ENCODE measurements around the gene HOXD4. TPM values are rescaled to one million over a fixed set of nuclear protein-coding genes. Genes with fewer than 3 reads are reported as not detected.

HOXD4 gene
- total RNA-seq, 1 experiment from 2014 or later: 0.61 TPM

GRCh38 chr2:176189681-176190641 lies 38.6 kb downstream of the HOXD4 start:
- Histone ChIP-seq H3K4me2 (ENCODE audit: low read length) (no peak overlapping the region), H3K27ac (ENCODE audit: low read depth, low read length) (no peak overlapping the region), H2AFZ (ENCODE audit: low read depth, low read length, poor library complexity, severe bottlenecking) (no peak overlapping the region), H4K20me1 (ENCODE audit: insufficient read depth) (no peaks in the 10 kb centered on the region), H3K36me3 (ENCODE audit: control insufficient read depth in 1 of 2, insufficient read depth in 2 of 2, low read length in 2 of 2) (no peaks in the 10 kb centered on the region), H3K4me3 (replicated peaks in 1 of 2; ENCODE audit: low read depth in 1 of 2, low read length in 2 of 2) (no peak overlapping the region), H3K9me2 (ENCODE audit: insufficient read depth) (no peaks in the 10 kb centered on the region), H3K79me2 (ENCODE audit: insufficient read depth, low read length) (no peaks in the 10 kb centered on the region), H3K4me1 (ENCODE audit: control insufficient read depth in 1 of 2, insufficient read depth in 2 of 2, low read length in 2 of 2) (peaks cover 0 to 6% of the 10 kb centered on the region in 2 experiments; a peak in 1 of 4 replicates), H3K9ac (ENCODE audit: low read length) (no peak overlapping the region), H3K9me3 (ENCODE audit: control insufficient read depth in 1 of 2, insufficient read depth in 1 of 2, low read depth in 1 of 2, low read length in 2 of 2) (no peaks in the 10 kb centered on the region), H3K27me3 (ENCODE audit: insufficient read depth, low read length) (no peaks in the 10 kb centered on the region)
- BruUV-seq (replicated peaks): no TSS peak
- no peak for DNase-seq (ENCODE audit: low read depth, low spot score)
- ATAC-seq: no peak
- POLR2A ChIA-PET: no interaction called here
- TF ChIP-seq ZFX (IDR thresholded peaks at IDR 0.05): no peak
- TF ChIP-seq ELF1 (IDR thresholded peaks at IDR 0.05; ENCODE audit: borderline replicate concordance, low read depth): no peak
- TF ChIP-seq, protein P1, sequence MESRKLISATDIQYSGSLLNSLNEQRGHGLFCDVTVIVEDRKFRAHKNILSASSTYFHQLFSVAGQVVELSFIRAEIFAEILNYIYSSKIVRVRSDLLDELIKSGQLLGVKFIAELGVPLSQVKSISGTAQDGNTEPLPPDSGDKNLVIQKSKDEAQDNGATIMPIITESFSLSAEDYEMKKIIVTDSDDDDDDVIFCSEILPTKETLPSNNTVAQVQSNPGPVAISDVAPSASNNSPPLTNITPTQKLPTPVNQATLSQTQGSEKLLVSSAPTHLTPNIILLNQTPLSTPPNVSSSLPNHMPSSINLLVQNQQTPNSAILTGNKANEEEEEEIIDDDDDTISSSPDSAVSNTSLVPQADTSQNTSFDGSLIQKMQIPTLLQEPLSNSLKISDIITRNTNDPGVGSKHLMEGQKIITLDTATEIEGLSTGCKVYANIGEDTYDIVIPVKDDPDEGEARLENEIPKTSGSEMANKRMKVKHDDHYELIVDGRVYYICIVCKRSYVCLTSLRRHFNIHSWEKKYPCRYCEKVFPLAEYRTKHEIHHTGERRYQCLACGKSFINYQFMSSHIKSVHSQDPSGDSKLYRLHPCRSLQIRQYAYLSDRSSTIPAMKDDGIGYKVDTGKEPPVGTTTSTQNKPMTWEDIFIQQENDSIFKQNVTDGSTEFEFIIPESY (IDR thresholded peaks at IDR 0.05; ENCODE audit: extremely low read depth, insufficient replicate concordance, low read length): no peak
- TF ChIP-seq, protein P2, sequence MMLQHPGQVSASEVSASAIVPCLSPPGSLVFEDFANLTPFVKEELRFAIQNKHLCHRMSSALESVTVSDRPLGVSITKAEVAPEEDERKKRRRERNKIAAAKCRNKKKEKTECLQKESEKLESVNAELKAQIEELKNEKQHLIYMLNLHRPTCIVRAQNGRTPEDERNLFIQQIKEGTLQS (IDR thresholded peaks at IDR 0.05): no peak
- no peak for TF ChIP-seq CTCF (IDR thresholded peaks at IDR 0.05 in 2 of 3, conservative IDR thresholded peaks at IDR 0.05 in 1 of 3; ENCODE audit: borderline replicate concordance in 1 of 3, insufficient read depth in 1 of 3, low read depth in 2 of 3, low read length in 2 of 3)
- no peak for TF ChIP-seq EGR1 (IDR thresholded peaks at IDR 0.05; ENCODE audit: low read depth)
- no peak for TF ChIP-seq YY1 (IDR thresholded peaks at IDR 0.05; ENCODE audit: extremely low read depth, insufficient replicate concordance, low read depth, low read length)
- TF ChIP-seq, protein P3, sequence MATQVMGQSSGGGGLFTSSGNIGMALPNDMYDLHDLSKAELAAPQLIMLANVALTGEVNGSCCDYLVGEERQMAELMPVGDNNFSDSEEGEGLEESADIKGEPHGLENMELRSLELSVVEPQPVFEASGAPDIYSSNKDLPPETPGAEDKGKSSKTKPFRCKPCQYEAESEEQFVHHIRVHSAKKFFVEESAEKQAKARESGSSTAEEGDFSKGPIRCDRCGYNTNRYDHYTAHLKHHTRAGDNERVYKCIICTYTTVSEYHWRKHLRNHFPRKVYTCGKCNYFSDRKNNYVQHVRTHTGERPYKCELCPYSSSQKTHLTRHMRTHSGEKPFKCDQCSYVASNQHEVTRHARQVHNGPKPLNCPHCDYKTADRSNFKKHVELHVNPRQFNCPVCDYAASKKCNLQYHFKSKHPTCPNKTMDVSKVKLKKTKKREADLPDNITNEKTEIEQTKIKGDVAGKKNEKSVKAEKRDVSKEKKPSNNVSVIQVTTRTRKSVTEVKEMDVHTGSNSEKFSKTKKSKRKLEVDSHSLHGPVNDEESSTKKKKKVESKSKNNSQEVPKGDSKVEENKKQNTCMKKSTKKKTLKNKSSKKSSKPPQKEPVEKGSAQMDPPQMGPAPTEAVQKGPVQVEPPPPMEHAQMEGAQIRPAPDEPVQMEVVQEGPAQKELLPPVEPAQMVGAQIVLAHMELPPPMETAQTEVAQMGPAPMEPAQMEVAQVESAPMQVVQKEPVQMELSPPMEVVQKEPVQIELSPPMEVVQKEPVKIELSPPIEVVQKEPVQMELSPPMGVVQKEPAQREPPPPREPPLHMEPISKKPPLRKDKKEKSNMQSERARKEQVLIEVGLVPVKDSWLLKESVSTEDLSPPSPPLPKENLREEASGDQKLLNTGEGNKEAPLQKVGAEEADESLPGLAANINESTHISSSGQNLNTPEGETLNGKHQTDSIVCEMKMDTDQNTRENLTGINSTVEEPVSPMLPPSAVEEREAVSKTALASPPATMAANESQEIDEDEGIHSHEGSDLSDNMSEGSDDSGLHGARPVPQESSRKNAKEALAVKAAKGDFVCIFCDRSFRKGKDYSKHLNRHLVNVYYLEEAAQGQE (IDR thresholded peaks at IDR 0.05; ENCODE audit: low read depth): no peak
- TF ChIP-seq RAD21 (IDR thresholded peaks at IDR 0.05; ENCODE audit: low read depth): no peak
- no peak for TF ChIP-seq SP1 (IDR thresholded peaks at IDR 0.05; ENCODE audit: low read depth)
- no peak for TF ChIP-seq POLR2AphosphoS5 (IDR thresholded peaks at IDR 0.05; ENCODE audit: low read depth, low read length)
- no peak for TF ChIP-seq CBX3 (IDR thresholded peaks at IDR 0.05; ENCODE audit: low read depth)
- TF ChIP-seq JUND (IDR thresholded peaks at IDR 0.05): no peak
- no peak for TF ChIP-seq ZNF274 (IDR thresholded peaks at IDR 0.05; ENCODE audit: low read depth, low read length)
- no peak for TF ChIP-seq EZH2 (IDR thresholded peaks at IDR 0.05)
- RAD21 ChIA-PET (ENCODE audit: low non-redundant PET in 1 of 2, low total read pairs in 2 of 2, uncharacterized antibody in 2 of 2, unreplicated experiment in 2 of 2): no interaction called here
- intact Hi-C loops (cut with micrococcal nuclease): no loop called here
- CTCF ChIA-PET: no interaction called here
